ENCODE data around the gene PITX1. TPM values are rescaled to one million over a fixed set of nuclear protein-coding genes. Genes with fewer than 3 reads are reported as not detected.
A peak's percentile ranks its signal among the peaks of the same experiment; 100 is the strongest.

The PITX1 gene
- total RNA-seq, 1 donor from 2014 or later: not detected

- DNase-seq: no peak
- intact Hi-C loops (cut with DNase I): no loop called here
- Histone ChIP-seq H3K4me3 (no peak overlapping the region), H3K27me3 (peaks cover 92% of the 10 kb centered on the region), H3K36me3 (no peaks in the 10 kb centered on the region), H3K4me1 (peaks cover 30% of the 10 kb centered on the region), H3K27ac (no peak overlapping the region), H3K9me3 (no peaks in the 10 kb centered on the region)
- ATAC-seq: no peak
- no peak for TF ChIP-seq CTCF (IDR thresholded peaks at IDR 0.05)
These were observed 3.6 kb upstream of the PITX1 start for GRCh38 chr5:135037519-135038204.

GRCh38 chr5:135036405-135036804, 2.4 kb upstream of the PITX1 start:
- Histone ChIP-seq H3K27ac (no peak overlapping the region), H3K9me3 (no peaks in the 10 kb centered on the region), H3K4me3 (no peak overlapping the region), H3K36me3 (no peaks in the 10 kb centered on the region), H3K27me3 (peaks cover 92% of the 10 kb centered on the region), H3K4me1 (peaks cover 33% of the 10 kb centered on the region)
- intact Hi-C loops (cut with DNase I): no loop called here
- TF ChIP-seq CTCF (IDR thresholded peaks at IDR 0.05): no peak
- ATAC-seq (no peak), DNase-seq (no peak)

GRCh38 chr5:135035678-135036030, 1.6 kb upstream of the PITX1 start:
- no peak for TF ChIP-seq CTCF (IDR thresholded peaks at IDR 0.05)
- Histone ChIP-seq H3K27ac (no peak overlapping the region), H3K9me3 (no peaks in the 10 kb centered on the region), H3K4me3 (no peak overlapping the region), H3K36me3 (no peaks in the 10 kb centered on the region), H3K27me3 (peaks cover 92% of the 10 kb centered on the region), H3K4me1 (peaks cover 39% of the 10 kb centered on the region)
- no peak for DNase-seq
- ATAC-seq: no peak
- intact Hi-C loops (cut with DNase I): no loop called here

- H3K27ac ChIP-seq: no peak overlapping the region
- no peaks in the 10 kb centered on the region for H3K36me3 ChIP-seq
- no peak for TF ChIP-seq CTCF (IDR thresholded peaks at IDR 0.05)
- H3K9me3 ChIP-seq: no peaks in the 10 kb centered on the region
- peaks cover 92% of the 10 kb centered on the region for H3K27me3 ChIP-seq
- ATAC-seq (no peak), DNase-seq (no peak)
- H3K4me3 ChIP-seq: no peak overlapping the region
- intact Hi-C loops (cut with DNase I): no loop called here
- peaks cover 39% of the 10 kb centered on the region for H3K4me1 ChIP-seq
These were observed 1.1 kb upstream of the PITX1 start for GRCh38 chr5:135034963-135035677.

GRCh38 chr5:135034236-135034962, 371 bp upstream of the PITX1 start:
- ATAC-seq (peak; percentile 25), DNase-seq (no peak)
- no peaks in the 10 kb centered on the region for H3K9me3 ChIP-seq
- peaks cover 33% of the 10 kb centered on the region for H3K4me1 ChIP-seq
- no peak for TF ChIP-seq CTCF (IDR thresholded peaks at IDR 0.05)
- intact Hi-C loops (cut with DNase I): no loop called here
- no peaks in the 10 kb centered on the region for H3K36me3 ChIP-seq
- H3K27ac ChIP-seq: no peak overlapping the region
- peaks cover 92% of the 10 kb centered on the region for H3K27me3 ChIP-seq
- peak overlapping the region; percentile 33 for H3K4me3 ChIP-seq

All from upper lobe of right lung (tissue), 1 donor.